ENCODE results near the gene PCDHB12.
"Not testable (repeated sequence)": the region's sequence is repeated elsewhere in the genome, so short reads cannot be mapped to it uniquely, and the experiment has no call there.

The PCDHB12 gene

DNA sequence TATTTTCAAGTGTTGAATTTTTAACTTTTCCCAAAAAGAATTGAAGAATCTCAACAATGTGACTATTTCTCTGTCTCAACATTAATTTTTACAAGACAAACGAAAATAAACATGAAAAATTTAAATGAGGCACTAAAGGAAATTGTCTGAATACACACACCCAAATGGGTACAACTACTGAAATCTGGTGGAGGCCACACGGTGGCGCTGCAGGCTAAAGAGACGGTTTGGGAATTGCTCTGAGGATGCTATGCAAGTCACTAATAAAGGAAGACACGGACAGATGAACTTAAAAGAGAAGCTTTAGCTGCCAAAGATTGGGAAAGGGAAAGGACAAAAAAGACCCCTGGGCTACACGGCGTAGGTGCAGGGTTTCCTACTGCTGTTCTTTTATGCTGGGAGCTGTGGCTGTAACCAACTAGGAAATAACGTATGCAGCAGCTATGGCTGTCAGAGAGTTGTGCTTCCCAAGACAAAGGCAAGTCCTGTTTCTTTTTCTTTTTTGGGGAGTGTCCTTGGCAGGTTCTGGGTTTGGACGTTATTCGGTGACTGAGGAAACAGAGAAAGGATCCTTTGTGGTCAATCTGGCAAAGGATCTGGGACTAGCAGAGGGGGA lies 16.3 kb upstream of the PCDHB12 start, which contains the start of gene PCDHB10:
TSS of gene PCDHB10 (plus strand) at position 244 of the 616 bp plus-strand sequence. CDS start at position 444, 200 bp downstream.
- no peak for TF ChIP-seq POLR2AphosphoS5 (IDR thresholded peaks at IDR 0.05; ENCODE audit: low read depth, low read length)
- no peak for TF ChIP-seq POLR2A (IDR thresholded peaks at IDR 0.05; ENCODE audit: low read depth, low read length)
- TF ChIP-seq TAF1 (IDR thresholded peaks at IDR 0.05; ENCODE audit: borderline replicate concordance, low read depth, low read length): no peak
- FAIRE-seq: no peak
- no peak for DNase-seq (ENCODE audit: insufficient read length)

- DNase-seq (ENCODE audit: insufficient read length); FAIRE-seq: not testable (repeated sequence)
Measured at GRCh38 chr5:141194332-141194731, 14.2 kb upstream of the PCDHB12 start.

GRCh38 chr5:141196363-141196762 lies 12.2 kb upstream of the PCDHB12 start:
- FAIRE-seq (no peak), DNase-seq (ENCODE audit: insufficient read length) (no peak)
- TF ChIP-seq TAF1 (IDR thresholded peaks at IDR 0.05; ENCODE audit: borderline replicate concordance, low read depth, low read length) (no peak), POLR2AphosphoS5 (IDR thresholded peaks at IDR 0.05; ENCODE audit: low read depth, low read length) (no peak), POLR2A (IDR thresholded peaks at IDR 0.05; ENCODE audit: low read depth, low read length) (no peak)

GRCh38 chr5:141199359-141200235 lies 8.9 kb upstream of the PCDHB12 start, which contains the start of gene PCDHB11:
Gene PCDHB11 (plus strand): TSS chr5:141199627. CDS start chr5:141199775, 148 bp downstream.
- FAIRE-seq (no peak), DNase-seq (ENCODE audit: insufficient read length) (no peak)

GRCh38 chr5:141201126-141201525 lies 7.4 kb upstream of the PCDHB12 start:
- not testable (repeated sequence) for FAIRE-seq; DNase-seq (ENCODE audit: insufficient read length)

More at GRCh38 chr5:141199359-141200235, 8.9 kb upstream of the PCDHB12 start, which contains the start of gene PCDHB11:
- TF ChIP-seq TAF1 (IDR thresholded peaks at IDR 0.05; ENCODE audit: borderline replicate concordance, low read depth, low read length) (no peak), POLR2A (IDR thresholded peaks at IDR 0.05; ENCODE audit: low read depth, low read length) (no peak), POLR2AphosphoS5 (IDR thresholded peaks at IDR 0.05; ENCODE audit: low read depth, low read length) (no peak)

DNA sequence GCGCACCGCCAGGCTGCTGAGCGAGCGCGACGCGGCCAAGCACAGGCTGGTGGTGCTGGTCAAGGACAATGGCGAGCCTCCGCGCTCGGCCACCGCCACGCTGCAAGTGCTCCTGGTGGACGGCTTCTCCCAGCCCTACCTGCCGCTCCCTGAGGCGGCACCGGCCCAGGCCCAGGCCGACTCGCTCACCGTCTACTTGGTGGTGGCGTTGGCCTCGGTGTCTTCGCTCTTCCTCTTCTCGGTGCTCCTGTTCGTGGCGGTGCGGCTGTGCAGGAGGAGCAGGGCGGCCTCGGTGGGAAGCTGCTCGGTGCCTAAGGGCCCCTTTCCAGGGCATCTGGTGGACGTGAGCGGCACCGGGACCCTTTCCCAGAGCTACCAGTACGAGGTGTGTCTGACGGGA lies 6.9 kb upstream of the PCDHB12 start:
- DNase-seq (ENCODE audit: insufficient read length); FAIRE-seq: not testable (repeated sequence)

- not testable (repeated sequence) for DNase-seq (ENCODE audit: insufficient read length); FAIRE-seq
Measured at GRCh38 chr5:141210281-141210680, 1.8 kb downstream of the PCDHB12 start.

GRCh38 chr5:141210849-141211248 lies 2.3 kb downstream of the PCDHB12 start:
- DNase-seq (ENCODE audit: insufficient read length); FAIRE-seq: not testable (repeated sequence)

DNA sequence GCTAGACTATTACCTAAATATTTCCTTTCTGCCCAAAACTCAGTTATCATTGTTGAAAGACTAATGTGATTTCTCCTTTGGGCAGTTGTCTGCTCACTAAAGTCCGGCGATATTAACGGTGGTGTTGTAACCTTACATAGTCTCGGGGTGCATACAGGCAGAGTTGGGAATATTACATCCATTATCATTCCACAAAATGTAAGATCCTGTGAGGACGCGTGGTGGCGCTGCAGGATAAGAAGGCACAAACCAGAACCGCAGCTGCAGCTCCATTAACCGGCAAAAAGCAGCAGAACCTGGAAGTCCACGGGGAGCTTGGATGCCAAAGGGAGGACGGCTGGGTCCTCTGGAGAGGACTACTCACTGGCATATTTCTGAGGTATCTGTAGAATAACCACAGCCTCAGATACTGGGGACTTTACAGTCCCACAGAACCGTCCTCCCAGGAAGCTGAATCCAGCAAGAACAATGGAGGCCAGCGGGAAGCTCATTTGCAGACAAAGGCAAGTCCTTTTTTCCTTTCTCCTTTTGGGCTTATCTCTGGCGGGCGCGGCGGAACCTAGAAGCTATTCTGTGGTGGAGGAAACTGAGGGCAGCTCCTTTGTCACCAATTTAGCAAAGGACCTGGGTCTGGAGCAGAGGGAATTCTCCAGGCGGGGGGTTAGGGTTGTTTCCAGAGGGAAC lies 5.3 kb downstream of the PCDHB12 start, which contains the start of gene PCDHB13:
TSS of gene PCDHB13 (plus strand) at position 264 of the 684 bp plus-strand sequence. CDS start at position 469, 205 bp downstream.
- FAIRE-seq; DNase-seq (ENCODE audit: insufficient read length): not testable (repeated sequence)

- FAIRE-seq; DNase-seq (ENCODE audit: insufficient read length): not testable (repeated sequence)
Measured at GRCh38 chr5:141214583-141214982, 6.1 kb downstream of the PCDHB12 start.

GRCh38 chr5:141215504-141215903 lies 7.0 kb downstream of the PCDHB12 start:
- not testable (repeated sequence) for FAIRE-seq; DNase-seq (ENCODE audit: insufficient read length)

- DNase-seq (ENCODE audit: insufficient read length); FAIRE-seq: not testable (repeated sequence)
Measured at GRCh38 chr5:141216035-141216434, 7.5 kb downstream of the PCDHB12 start.

- no peak for DNase-seq (ENCODE audit: insufficient read length)
- FAIRE-seq: no peak
- TF ChIP-seq TAF1 (IDR thresholded peaks at IDR 0.05; ENCODE audit: borderline replicate concordance, low read depth, low read length) (no peak), POLR2AphosphoS5 (IDR thresholded peaks at IDR 0.05; ENCODE audit: low read depth, low read length) (no peak), POLR2A (IDR thresholded peaks at IDR 0.05; ENCODE audit: low read depth, low read length) (no peak)
Measured at GRCh38 chr5:141223112-141223783, 14.7 kb downstream of the PCDHB12 start, which contains the start of gene PCDHB14. Gene PCDHB14 (plus strand): TSS chr5:141223343. CDS start chr5:141223506, 163 bp downstream.

GRCh38 chr5:141224844-141225243 lies 16.3 kb downstream of the PCDHB12 start:
- DNase-seq (ENCODE audit: insufficient read length): not testable (repeated sequence)

GRCh38 chr5:141225421-141225820 lies 16.9 kb downstream of the PCDHB12 start:
- FAIRE-seq; DNase-seq (ENCODE audit: insufficient read length): not testable (repeated sequence)

More at GRCh38 chr5:141224844-141225243, 16.3 kb downstream of the PCDHB12 start:
- not testable (repeated sequence) for FAIRE-seq

Data from GM12892 (cell line).